OCI-LY1 (cell line): ENCODE results near the gene RBMS3.
"Not testable (repeated sequence)": the region's sequence is repeated elsewhere in the genome, so short reads cannot be mapped to it uniquely, and the experiment has no call there.

Source experiments
- H2AFZ ChIP-seq: fragments of 200-600 bp; sonication (generic), shearing (Covaris generic); 2 replicates; pipeline ENCODE4 v1.6.0; 2014; ENCODE audit warnings: antibody characterized with exemption, mild to moderate bottlenecking, low read length
- H3F3A ChIP-seq: fragments of 200-600 bp; sonication (generic), shearing (Covaris generic); 2 replicates; pipeline ENCODE4 v1.6.0; 2014; ENCODE audit warnings: mild to moderate bottlenecking, antibody characterized with exemption, low read length, moderate library complexity; ENCODE audit not compliant: insufficient read depth
- H3K27ac ChIP-seq: fragments of 200-600 bp; sonication (generic); 2 replicates; pipeline ENCODE4 v1.5.1; 2014; ENCODE audit warnings: low read length, mixed run types, mild to moderate bottlenecking, low read depth; ENCODE audit not compliant: poor library complexity, severe bottlenecking
- H3K27me3 ChIP-seq: fragments of 200-600 bp; sonication (generic); 2 replicates; pipeline ENCODE4 v1.6.0; 2014; ENCODE audit warnings: antibody characterized with exemption, mild to moderate bottlenecking, low read length, moderate library complexity; ENCODE audit not compliant: insufficient read depth
- H3K36me3 ChIP-seq: fragments of 200-600 bp; sonication (generic); 2 replicates; pipeline ENCODE4 v1.6.1; 2014; ENCODE audit warnings: mild to moderate bottlenecking, antibody characterized with exemption, low read length, moderate library complexity, mixed read lengths; ENCODE audit not compliant: insufficient read depth
- H3K4me1 ChIP-seq: fragments of 200-600 bp; sonication (generic); 2 replicates; pipeline ENCODE4 v1.5.1; 2014; ENCODE audit warnings: mild to moderate bottlenecking, low read length, moderate library complexity; ENCODE audit not compliant: insufficient read depth, severe bottlenecking
- H3K4me2 ChIP-seq: fragments of 200-600 bp; sonication (generic), shearing (Covaris generic); 2 replicates; pipeline ENCODE4 v1.6.1; 2014; ENCODE audit warnings: low read length
- H3K4me3 ChIP-seq: fragments of 200-600 bp; sonication (generic); 2 replicates; pipeline ENCODE4 v1.5.1; 2014; ENCODE audit warnings: low read length, low read depth, mild to moderate bottlenecking, mixed read lengths; ENCODE audit not compliant: poor library complexity, severe bottlenecking
- H3K79me2 ChIP-seq: fragments of 200-600 bp; shearing (Covaris generic); 2 replicates; pipeline ENCODE4 v1.6.1; 2016; ENCODE audit warnings: mixed run types, low read length, mixed read lengths; ENCODE audit not compliant: insufficient read depth
- H3K9ac ChIP-seq: fragments of 200-600 bp; sonication (generic), shearing (Covaris generic); 2 replicates; pipeline ENCODE4 v1.6.1; 2014; ENCODE audit warnings: mild to moderate bottlenecking, low read length, mixed read lengths
- H3K9me2 ChIP-seq: fragments of 200-600 bp; sonication (generic), shearing (Covaris generic); 2 replicates; pipeline ENCODE4 v1.6.1; 2014; ENCODE audit warnings: low read depth, mild to moderate bottlenecking, low read length, mixed read lengths
- H3K9me3 ChIP-seq: fragments of 200-600 bp; shearing (Covaris generic); 2 replicates; pipeline ENCODE4 v1.6.1; 2014; ENCODE audit warnings: low read length, mixed read lengths
- H4K20me1 ChIP-seq: fragments of 200-600 bp; sonication (generic), shearing (Covaris generic); 2 replicates; pipeline ENCODE4 v1.6.0; 2016; ENCODE audit warnings: mild to moderate bottlenecking, low read length; ENCODE audit not compliant: insufficient read depth
- CTCF ChIP-seq: fragments of 200-600 bp; sonication (generic), shearing (Covaris generic); IDR thresholded peaks from 2 replicates; pipeline ENCODE4 v1.5.1; 2017; ENCODE audit warnings: mild to moderate bottlenecking, antibody characterized with exemption, low read length, moderate library complexity, mixed read lengths
- EZH2 ChIP-seq: fragments of 200-600 bp; sonication (generic), shearing (Covaris generic); IDR thresholded peaks from 2 replicates; pipeline ENCODE4 v1.8.0; 2017; ENCODE audit warnings: borderline replicate concordance, mixed run types, mild to moderate bottlenecking, antibody characterized with exemption, low read length, moderate library complexity, mixed read lengths

Gene RBMS3

GRCh38 chr3:29668728-29669127, 387.9 kb downstream of the RBMS3 start:
- H3K4me2 ChIP-seq: no peak overlapping the region
- TF ChIP-seq CTCF (peak; percentile 38; the same call in 1 of the 2 replicates), EZH2 (no peak)
- H3K9me3 ChIP-seq: no peaks in the 10 kb centered on the region
- no peaks in the 10 kb centered on the region for H3F3A ChIP-seq
- H3K79me2 ChIP-seq: no peaks in the 10 kb centered on the region
- H3K27me3 ChIP-seq: no peaks in the 10 kb centered on the region
- H3K27ac ChIP-seq: no peak overlapping the region
- no peaks in the 10 kb centered on the region for H3K36me3 ChIP-seq
- no peak overlapping the region for H3K4me3 ChIP-seq
- H3K9ac ChIP-seq: no peak overlapping the region
- no peaks in the 10 kb centered on the region for H3K9me2 ChIP-seq
- H4K20me1 ChIP-seq: no peaks in the 10 kb centered on the region
- peaks cover 24% of the 10 kb centered on the region for H3K4me1 ChIP-seq
- no peak overlapping the region for H2AFZ ChIP-seq

GRCh38 chr3:29670476-29670875, 389.6 kb downstream of the RBMS3 start:
- not testable (repeated sequence) for H3K9ac ChIP-seq, H3K27ac ChIP-seq, H3K79me2 ChIP-seq, H3K9me3 ChIP-seq, H2AFZ ChIP-seq, H3K4me2 ChIP-seq, H3K4me3 ChIP-seq, H3K36me3 ChIP-seq, H4K20me1 ChIP-seq, H3K27me3 ChIP-seq, H3K9me2 ChIP-seq, H3F3A ChIP-seq
- peaks cover 24% of the 10 kb centered on the region for H3K4me1 ChIP-seq

- no peak overlapping the region for H3K4me2 ChIP-seq
- H2AFZ ChIP-seq: no peak overlapping the region
- peaks cover 5% of the 10 kb centered on the region for H3K4me1 ChIP-seq
- H3K27me3 ChIP-seq: no peaks in the 10 kb centered on the region
- no peak overlapping the region for H3K27ac ChIP-seq
- no peaks in the 10 kb centered on the region for H3K79me2 ChIP-seq
- TF ChIP-seq EZH2 (no peak), CTCF (no peak)
- H3K4me3 ChIP-seq: no peak overlapping the region
- H3K9me2 ChIP-seq: no peaks in the 10 kb centered on the region
- H4K20me1 ChIP-seq: no peaks in the 10 kb centered on the region
- no peaks in the 10 kb centered on the region; the same call in 1 of the 2 replicates for H3K9me3 ChIP-seq
- no peaks in the 10 kb centered on the region for H3F3A ChIP-seq
- H3K36me3 ChIP-seq: no peaks in the 10 kb centered on the region
- H3K9ac ChIP-seq: no peak overlapping the region
Measured at GRCh38 chr3:29677421-29677820, 396.6 kb downstream of the RBMS3 start.

GRCh38 chr3:29679944-29680343, 399.1 kb downstream of the RBMS3 start:
- no peak overlapping the region for H3K9ac ChIP-seq
- no peak for TF ChIP-seq EZH2
- no peak for TF ChIP-seq CTCF
- H3K36me3 ChIP-seq: no peaks in the 10 kb centered on the region; the same call in 1 of the 2 replicates
- H3K79me2 ChIP-seq: no peaks in the 10 kb centered on the region
- no peak overlapping the region for H3K4me2 ChIP-seq
- no peak overlapping the region for H2AFZ ChIP-seq
- H3K27me3 ChIP-seq: no peaks in the 10 kb centered on the region
- H3K9me3 ChIP-seq: no peaks in the 10 kb centered on the region; the same call in 1 of the 2 replicates
- no peaks in the 10 kb centered on the region for H4K20me1 ChIP-seq
- H3K4me1 ChIP-seq: peaks cover 24% of the 10 kb centered on the region
- H3F3A ChIP-seq: no peaks in the 10 kb centered on the region
- H3K9me2 ChIP-seq: no peaks in the 10 kb centered on the region
- H3K4me3 ChIP-seq: no peak overlapping the region
- H3K27ac ChIP-seq: peak overlapping the region; percentile 10
